HG03342 (cell line): ENCODE data around the gene ENTPD2.

Experiments used
- ATAC-seq: cut with Tn5 transposase; IDR thresholded peaks from one replicate; pipeline ENCODE4 v1.9.1; 2021; ENCODE audit warnings: mild to moderate bottlenecking, moderate library complexity; ENCODE audit not compliant: unreplicated experiment

ENTPD2 gene

GRCh38 chr9:137080260-137081122 is 26.6 kb upstream of the ENTPD2 start:
- ATAC-seq = no peak

GRCh38 chr9:137079401-137079787 is 25.5 kb upstream of the ENTPD2 start:
- no peak for ATAC-seq

GRCh38 chr9:137078701-137079400 is 25.0 kb upstream of the ENTPD2 start:
- ATAC-seq = no peak

GRCh38 chr9:137077758-137078693 is 24.2 kb upstream of the ENTPD2 start:
- peak; percentile 27 for ATAC-seq

- ATAC-seq = peak; percentile 45
These were observed 23.3 kb upstream of the ENTPD2 start, which contains the start of gene UAP1L1 for GRCh38 chr9:137077010-137077747. TSS of gene UAP1L1 (plus strand) at chr9:137077517. CDS start at chr9:137077533, 16 bp downstream.

- ATAC-seq = no peak
These were observed 22.8 kb upstream of the ENTPD2 start for GRCh38 chr9:137076636-137077009.

GRCh38 chr9:137075275-137075775 is 21.5 kb upstream of the ENTPD2 start:
- no peak for ATAC-seq

- no peak for ATAC-seq
These were observed 20.9 kb upstream of the ENTPD2 start for GRCh38 chr9:137074657-137075274.

GRCh38 chr9:137073992-137074399 is 20.1 kb upstream of the ENTPD2 start:
- no peak for ATAC-seq

GRCh38 chr9:137071282-137071681 is 17.4 kb upstream of the ENTPD2 start:
- no peak for ATAC-seq

GRCh38 chr9:137070906-137071275 is 17.0 kb upstream of the ENTPD2 start:
- peak; percentile 7 for ATAC-seq

GRCh38 chr9:137070201-137070905 is 16.5 kb upstream of the ENTPD2 start, which contains the start of gene SAPCD2:
TSS of gene SAPCD2 (minus strand) at chr9:137070557. CDS start at chr9:137070460, 97 bp downstream.
- peak; percentile 65 for ATAC-seq

GRCh38 chr9:137069508-137070091 is 15.7 kb upstream of the ENTPD2 start:
- ATAC-seq = peak; percentile 14

GRCh38 chr9:137068539-137069507 is 15.0 kb upstream of the ENTPD2 start:
- ATAC-seq = no peak

- ATAC-seq = no peak
These were observed 14.1 kb upstream of the ENTPD2 start for GRCh38 chr9:137067860-137068538.

GRCh38 chr9:137066096-137066861 is 12.4 kb upstream of the ENTPD2 start:
- ATAC-seq = no peak
